ENCODE results near the gene ST6GALNAC6. TPM values are rescaled to one million over a fixed set of nuclear protein-coding genes. Genes with fewer than 3 reads are reported as not detected.
"Not testable (repeated sequence)": the region's sequence is repeated elsewhere in the genome, so short reads cannot be mapped to it uniquely, and the experiment has no call there.

Gene ST6GALNAC6
- total RNA-seq, 1 donor from 2014 or later = 34.0 TPM

GRCh38 chr9:127854960-127855359 is 44.4 kb downstream of the ST6GALNAC6 start:
- DNase-seq = no peak

- peak; percentile 76 for DNase-seq
Observed at GRCh38 chr9:127854184-127854806, 45.1 kb downstream of the ST6GALNAC6 start, which contains the start of gene ENG. TSS of gene ENG (minus strand) at chr9:127854658. CDS start at chr9:127854355, 303 bp downstream.

DNA sequence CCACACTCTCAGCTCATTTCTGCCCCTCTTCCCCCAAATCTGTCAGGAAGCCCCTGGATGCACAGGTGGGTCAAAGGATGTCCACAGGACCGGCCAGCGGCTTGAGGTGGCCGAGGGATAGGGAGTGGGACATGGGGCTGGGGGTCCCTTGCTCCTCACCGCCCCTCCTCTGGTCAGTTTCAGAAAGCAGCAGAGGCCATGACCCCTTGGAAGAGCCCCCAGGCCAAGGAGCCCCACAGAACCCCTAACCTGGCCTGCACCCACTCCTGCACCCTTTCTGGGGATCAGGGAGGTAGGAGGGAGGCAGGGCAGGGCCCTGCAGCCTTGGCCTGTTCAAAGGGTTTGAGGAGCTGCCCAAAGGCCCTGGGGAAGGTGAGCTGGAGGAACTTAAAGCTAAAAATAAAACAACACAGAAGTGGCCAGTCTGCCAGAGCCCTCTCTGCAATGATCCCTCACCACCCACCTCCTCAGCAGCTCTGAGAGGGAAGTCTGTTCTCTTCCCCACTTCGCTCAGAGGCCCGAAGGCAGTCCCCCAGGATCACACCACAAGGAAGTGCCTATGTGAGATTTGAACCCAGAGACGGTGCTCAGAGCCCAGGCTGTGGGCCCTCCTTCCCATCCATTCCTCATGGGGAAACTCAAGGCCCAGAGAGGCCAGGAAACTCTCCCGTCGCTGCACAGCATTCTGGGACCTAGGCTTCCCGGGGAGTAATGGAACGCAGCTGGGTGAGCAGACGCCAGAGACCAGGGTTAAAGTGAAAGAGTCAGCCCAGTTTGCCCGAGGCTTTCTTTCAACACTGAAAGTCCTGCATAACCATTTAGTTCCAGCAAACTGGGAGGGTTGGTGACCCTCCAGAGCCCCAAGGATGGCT is 45.9 kb downstream of the ST6GALNAC6 start:
- DNase-seq = no peak

GRCh38 chr9:127852829-127853228 is 46.6 kb downstream of the ST6GALNAC6 start:
- DNase-seq = no peak

GRCh38 chr9:127850286-127850830 is 49.0 kb downstream of the ST6GALNAC6 start:
- no peak for DNase-seq

DNA sequence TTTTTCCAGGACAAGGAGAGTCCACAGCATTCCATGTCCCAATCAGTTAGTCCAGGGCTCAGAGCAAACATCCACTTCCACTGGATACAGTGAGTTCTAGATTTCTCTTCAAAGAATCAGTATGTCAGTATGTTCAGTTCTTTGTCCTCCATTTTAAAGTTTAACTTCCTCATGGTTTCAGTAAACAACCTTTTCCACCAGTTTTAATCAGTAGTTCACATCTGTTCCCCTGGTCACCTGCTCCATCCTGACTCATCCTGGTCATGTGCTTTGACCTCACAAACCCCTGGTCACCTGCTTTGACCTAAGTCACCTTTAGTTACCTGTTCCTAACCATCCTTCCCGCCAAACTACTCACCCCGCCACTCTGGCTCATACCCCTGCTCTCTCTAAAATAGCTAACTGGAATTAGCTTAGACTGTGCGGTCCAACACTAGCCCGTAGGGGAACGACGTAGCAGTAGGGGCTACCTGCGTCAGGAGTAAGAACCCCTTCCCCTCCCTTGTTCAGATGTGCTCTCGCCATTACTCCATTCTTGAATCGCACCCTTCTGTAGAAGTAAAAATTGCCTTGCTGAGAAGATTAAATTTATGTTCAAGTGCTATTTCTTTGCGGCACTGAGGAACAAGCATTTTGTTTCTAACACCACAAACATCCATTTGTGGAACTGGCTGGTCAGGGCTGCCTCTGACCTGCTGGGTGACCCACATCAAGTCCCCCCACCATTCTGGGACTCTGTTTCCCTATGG is 50.5 kb downstream of the ST6GALNAC6 start:
- DNase-seq = no peak

GRCh38 chr9:127847833-127848755 is 51.3 kb downstream of the ST6GALNAC6 start:
- DNase-seq = no peak

DNA sequence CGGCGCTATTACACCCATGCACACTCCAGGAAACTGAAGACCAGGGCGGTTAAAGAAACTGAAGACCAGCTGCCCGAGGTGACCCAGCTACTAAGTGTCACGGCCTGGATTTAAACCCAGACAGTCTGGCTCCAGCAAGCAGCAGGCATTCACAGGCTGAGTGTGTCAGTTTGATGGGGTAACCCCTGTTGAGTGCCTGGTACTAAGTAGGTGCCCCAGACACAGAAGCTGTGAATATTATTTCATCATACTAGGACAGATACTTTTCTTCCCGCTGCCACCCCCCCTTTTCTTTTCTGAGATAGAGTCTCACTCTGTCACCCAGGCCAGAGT is 52.3 kb downstream of the ST6GALNAC6 start:
- DNase-seq = no peak

GRCh38 chr9:127846443-127847177 is 52.8 kb downstream of the ST6GALNAC6 start:
- no peak for DNase-seq

GRCh38 chr9:127845619-127846018 is 53.8 kb downstream of the ST6GALNAC6 start:
- DNase-seq = not testable (repeated sequence)

DNA sequence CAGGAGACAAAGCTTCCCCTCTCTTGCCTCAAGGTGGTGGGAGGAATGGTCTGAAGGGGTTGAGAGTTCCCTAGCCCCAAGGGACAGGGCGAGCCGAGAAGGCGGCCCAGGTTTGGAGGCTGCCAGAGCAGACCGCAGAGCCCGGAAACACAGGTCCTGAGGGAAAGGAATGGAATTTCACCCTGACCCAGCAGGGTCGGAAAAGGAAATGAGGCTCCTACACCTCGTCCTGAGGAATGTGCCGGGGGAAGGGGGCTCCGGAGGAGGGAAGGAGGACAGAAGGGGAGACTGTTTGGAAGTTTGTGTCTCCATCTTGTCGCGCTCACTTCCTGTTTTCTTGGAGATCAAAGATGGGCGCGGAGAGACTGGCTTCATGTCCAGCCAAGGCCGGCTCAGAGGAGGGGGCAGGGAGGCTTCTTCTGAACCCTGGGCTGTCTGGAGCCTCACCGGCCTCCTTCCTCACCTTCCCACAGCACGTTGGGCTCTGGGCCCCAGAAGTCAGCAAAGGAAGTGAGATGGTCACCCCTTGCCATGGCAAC is 54.5 kb downstream of the ST6GALNAC6 start:
- no peak for DNase-seq

DNA sequence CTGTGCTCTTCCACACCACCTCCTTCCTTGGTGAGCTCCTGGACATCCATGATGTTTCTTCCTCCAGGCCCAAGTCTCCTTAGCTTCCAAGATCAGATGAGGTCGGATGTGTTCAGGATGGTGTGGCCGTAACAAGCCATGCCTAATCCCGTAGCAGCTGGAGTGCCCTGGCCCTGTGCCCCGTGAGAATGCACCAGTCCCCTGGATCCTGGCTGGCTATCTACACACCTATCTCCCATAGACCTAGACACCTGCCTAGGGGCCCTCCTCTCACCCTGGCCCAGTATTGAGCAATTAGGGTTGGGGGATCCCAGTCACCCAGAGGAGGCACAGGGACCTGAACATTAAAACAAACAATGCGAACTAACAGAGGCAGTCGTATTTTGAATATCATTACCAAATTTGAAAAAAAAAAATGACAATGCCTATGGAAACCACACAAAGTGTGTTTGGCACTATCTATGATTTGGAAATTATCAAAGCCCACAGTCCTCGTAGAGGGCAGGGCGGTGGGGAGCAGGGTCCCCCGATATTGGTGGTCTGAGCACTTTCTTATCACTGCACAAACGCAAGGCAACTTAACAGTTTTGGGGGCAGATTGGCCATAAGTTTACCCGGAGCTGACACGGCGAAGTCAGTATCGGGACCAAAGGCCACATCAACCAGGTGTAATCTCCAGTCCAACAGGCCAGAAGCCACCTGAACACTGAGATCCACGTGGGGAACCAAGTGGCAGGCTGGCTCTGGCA is 58.1 kb downstream of the ST6GALNAC6 start:
- DNase-seq = no peak

DNA sequence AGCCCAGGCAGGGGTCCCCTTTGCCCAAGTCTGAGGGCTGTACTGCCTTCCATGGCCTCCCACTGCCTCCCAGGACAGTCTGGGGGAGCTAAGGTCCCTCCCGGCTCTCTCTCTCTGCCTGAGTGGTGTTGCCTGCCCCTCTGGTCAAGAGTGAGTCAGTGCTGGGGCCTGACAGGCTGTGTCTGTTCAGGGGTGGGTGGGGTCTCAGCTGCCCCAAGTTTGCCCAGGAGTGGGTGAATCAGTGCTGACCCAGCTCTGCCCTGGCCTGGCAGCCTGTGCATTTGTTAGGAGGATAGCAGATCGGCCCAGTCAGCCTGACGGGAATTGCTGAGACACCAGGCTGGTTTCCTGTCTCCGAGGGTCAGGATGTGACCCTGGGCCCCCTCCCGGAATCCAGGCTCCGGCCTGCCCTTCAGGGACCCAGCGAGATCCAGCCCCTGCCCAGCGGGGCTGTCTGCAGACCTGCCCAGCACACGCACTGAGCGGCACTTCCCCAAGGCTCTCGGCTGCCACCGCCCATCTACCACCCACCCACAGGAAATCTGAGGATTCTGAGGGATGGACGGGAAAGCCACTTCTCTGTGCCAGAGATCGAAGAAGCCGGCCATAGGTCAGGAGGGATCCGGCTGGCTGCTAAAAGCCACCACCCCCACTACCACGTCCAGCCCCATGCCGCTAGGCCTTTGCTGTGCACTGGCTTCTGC is 60.9 kb downstream of the ST6GALNAC6 start:
- DNase-seq = no peak

DNA sequence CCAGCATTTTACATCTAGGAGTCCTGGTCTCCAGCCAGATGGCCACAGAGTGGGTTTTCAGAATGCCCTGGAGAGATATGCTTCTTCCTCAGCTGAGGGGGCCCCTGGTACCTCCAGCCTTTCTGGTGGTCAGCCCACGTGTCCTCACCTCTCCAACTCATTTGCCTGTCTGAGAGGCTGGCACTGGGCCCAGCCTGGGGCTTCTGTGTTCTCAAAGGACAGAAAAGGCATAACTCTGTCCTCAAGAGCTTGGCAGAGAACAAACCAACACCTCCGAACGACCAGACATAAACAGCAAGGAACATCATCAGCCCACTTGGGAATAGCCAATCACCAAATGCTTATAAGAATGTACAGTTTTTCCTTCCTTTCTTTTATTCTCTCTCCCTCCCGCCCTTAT is 62.1 kb downstream of the ST6GALNAC6 start:
- no peak for DNase-seq

DNA sequence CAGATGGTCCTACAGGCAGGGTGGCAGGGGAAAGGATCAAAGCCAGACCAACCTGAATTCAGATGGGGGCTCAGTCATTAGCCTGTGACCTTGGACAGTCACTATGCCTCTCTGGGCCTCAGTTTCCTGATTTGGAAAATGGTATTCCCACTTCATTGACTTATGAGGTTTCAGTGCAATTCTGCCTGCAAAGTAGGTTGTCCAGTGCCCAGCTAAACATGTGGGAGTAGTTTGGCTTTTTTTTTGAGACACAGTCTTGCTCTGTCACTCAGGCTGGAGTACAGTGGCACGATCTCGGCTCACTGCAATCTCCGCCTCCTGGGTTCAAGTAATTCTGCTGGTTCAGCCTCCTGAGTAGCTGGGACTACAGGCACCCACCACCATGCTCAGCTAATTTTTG is 62.8 kb downstream of the ST6GALNAC6 start:
- not testable (repeated sequence) for DNase-seq

GRCh38 chr9:127835991-127836516 is 63.3 kb downstream of the ST6GALNAC6 start:
- DNase-seq = peak; percentile 64
